Ovary (tissue), 9 donors: ENCODE measurements around the gene DOCK10. TPM values are rescaled to one million over a fixed set of nuclear protein-coding genes. Genes with fewer than 3 reads are reported as not detected.
A peak's percentile ranks its signal among the peaks of the same experiment; 100 is the strongest.

Source experiments
- DNase-seq, 5 donors: peaks; one replicate each; pipeline ENCODE4 v3.0.0-alpha.2; 2019 to 2020
- H3K27ac ChIP-seq, 2 donors: fragments of 200-600 bp; one replicate each; pipeline versions ENCODE4 v1.5.1 to v1.8.0; 2019 to 2022
- H3K27me3 ChIP-seq: fragments of 200-600 bp; one replicate; pipeline ENCODE4 v1.8.0; 2022
- H3K36me3 ChIP-seq: fragments of 200-600 bp; sonication (generic); one replicate; pipeline ENCODE4 v1.5.1; 2019
- H3K4me1 ChIP-seq: one replicate; pipeline ENCODE4 v1.8.1; 2013; ENCODE audit warnings: mild to moderate bottlenecking, moderate library complexity; ENCODE audit not compliant: insufficient read depth
- H3K4me3 ChIP-seq: fragments of 200-600 bp; sonication (generic); one replicate; pipeline ENCODE4 v1.5.1; 2017
- H3K9me3 ChIP-seq, 2 donors: fragments of 200-600 bp in 1 of 2; sonication (generic) in 1 of 2; one replicate each; pipeline versions ENCODE4 v1.5.1 to v1.8.1; 2013 to 2019; ENCODE audit warnings: mild to moderate bottlenecking in 1 of 2, moderate library complexity in 1 of 2
- EP300 ChIP-seq: sonication (generic); formaldehyde crosslinking; IDR thresholded peaks from one replicate; pipeline ENCODE4 v1.6.1; 2017; ENCODE audit warnings: antibody characterized with exemption
- POLR2A ChIP-seq: fragments of 450-650 bp; IDR thresholded peaks from one replicate; pipeline ENCODE4 v1.6.1; 2017; ENCODE audit warnings: antibody characterized with exemption, mild to moderate bottlenecking, moderate library complexity
- WGBS, 3 donors: extraction: QIAGEN DNeasy Blood & Tissue Kit in 1 of 3; methylation state at CpG; one replicate each; pipeline versions ENCODE4 v1.1.5 to v1.1.7; 2013 to 2017; 5-methylcytosine and 5-hydroxymethylcytosine counted together
- intact Hi-C, 4 donors: fragments of 100-400 bp; cut with DNase I; formaldehyde crosslinking; loops; one replicate each; pipeline versions ENCODE4 v1.11.0 to v1.15.1; 2022 to 2023
- polyA plus RNA-seq, 2 donors: library from polyadenylated mRNA; stranded (reverse); fragments of 200-250 nt in 1 of 2; fragments of 350-450 nt in 1 of 2; fragmentation: Illumina TruSeq in 1 of 2; extraction: RNeasy Lipid Tissue Mini Kit (QIAGEN cat#74804) in 1 of 2; gene quantifications; one replicate each; pipeline ENCODE4 v1.2.3, GENCODE V29; 2013 to 2014
- total RNA-seq, 7 donors: library from RNA; depleted of rRNA in 2 of 7; stranded (reverse); fragments of >200 nt in 2 of 7; fragmentation: NEBNext Ultra II Directional in 3 of 7; extraction: Animal tissue kit (Norgen Biotek cat#: 25700) in 3 of 7; gene quantifications; one replicate each; pipeline versions ENCODE4 v1.1.0 to v1.2.4, GENCODE V29; 2016 to 2023
- TF ChIP-seq, protein P1 (sequence below), 3 donors: fragments of 450-650 bp in 2 of 3; fragments of 200-600 bp in 1 of 3; IDR thresholded peaks; one replicate each; pipeline versions ENCODE4 v1.5.1 to v1.8.0; 2016 to 2022; ENCODE audit warnings: antibody characterized with exemption in 3 of 3, mild to moderate bottlenecking in 1 of 3
- donor health status: DM: no; HTN: no; CAD: no; lungs with moderate emphysema.
- donor health status: DM: no; HTN: no; CAD: no.
- donor health status: Bipolar disorder and iron deficiency.
- donor health status: DM: yes; HTN: yes; CAD: no.
- donor health status: DM: no; HTN: no; CAD: no.
- donor health status: DM: yes; HTN: yes; CAD: no.

The DOCK10 gene
- total and polyA plus RNA-seq, 9 donors: 15.3 to 42.5 (median 31.2) TPM

DNA sequence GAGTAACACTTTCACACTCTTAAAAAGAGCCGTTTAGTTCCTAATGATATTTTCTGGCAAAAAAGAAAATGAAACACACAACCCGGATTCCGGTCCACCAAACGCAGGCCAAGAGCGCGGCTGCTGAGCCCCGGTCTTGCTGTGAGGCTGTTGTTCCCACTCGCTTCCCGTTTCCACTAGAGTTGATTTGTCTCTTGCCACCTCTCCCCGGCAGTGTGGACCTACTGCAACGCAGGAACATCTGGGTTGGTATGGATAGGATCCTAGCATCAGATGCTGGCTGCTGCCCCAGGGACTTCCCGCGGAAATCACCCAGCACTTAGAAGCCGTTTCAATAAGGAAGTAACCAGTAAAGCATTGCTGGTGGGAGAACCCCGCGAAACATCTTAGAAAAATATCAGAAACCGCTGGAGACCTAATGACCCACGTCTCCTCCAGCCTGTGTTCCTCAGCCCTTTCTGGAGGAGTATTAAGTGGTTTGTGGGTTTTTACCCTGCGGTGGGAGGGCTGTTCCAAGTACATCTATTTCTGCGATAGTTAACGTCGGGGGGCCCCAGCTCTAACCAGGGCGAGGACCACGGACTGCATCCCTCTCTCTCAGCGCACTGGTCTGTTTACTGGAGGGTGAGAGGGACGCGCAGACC is 939 bp downstream of the DOCK10 start:
- DNase-seq: peak in 3 of 5 donors; percentile 21 to 57 (median 38)
- H3K27ac ChIP-seq: peak overlapping the region; percentile 73 to 92
- H3K4me3 ChIP-seq: peak overlapping the region; percentile 50
- TF ChIP-seq, protein P1, sequence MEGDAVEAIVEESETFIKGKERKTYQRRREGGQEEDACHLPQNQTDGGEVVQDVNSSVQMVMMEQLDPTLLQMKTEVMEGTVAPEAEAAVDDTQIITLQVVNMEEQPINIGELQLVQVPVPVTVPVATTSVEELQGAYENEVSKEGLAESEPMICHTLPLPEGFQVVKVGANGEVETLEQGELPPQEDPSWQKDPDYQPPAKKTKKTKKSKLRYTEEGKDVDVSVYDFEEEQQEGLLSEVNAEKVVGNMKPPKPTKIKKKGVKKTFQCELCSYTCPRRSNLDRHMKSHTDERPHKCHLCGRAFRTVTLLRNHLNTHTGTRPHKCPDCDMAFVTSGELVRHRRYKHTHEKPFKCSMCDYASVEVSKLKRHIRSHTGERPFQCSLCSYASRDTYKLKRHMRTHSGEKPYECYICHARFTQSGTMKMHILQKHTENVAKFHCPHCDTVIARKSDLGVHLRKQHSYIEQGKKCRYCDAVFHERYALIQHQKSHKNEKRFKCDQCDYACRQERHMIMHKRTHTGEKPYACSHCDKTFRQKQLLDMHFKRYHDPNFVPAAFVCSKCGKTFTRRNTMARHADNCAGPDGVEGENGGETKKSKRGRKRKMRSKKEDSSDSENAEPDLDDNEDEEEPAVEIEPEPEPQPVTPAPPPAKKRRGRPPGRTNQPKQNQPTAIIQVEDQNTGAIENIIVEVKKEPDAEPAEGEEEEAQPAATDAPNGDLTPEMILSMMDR (IDR thresholded peaks at IDR 0.05): no peak
- TF ChIP-seq EP300 (no peak), POLR2A (no peak)
- H3K9me3 ChIP-seq: no peaks in the 10 kb centered on the region
- 0 to 1% (median 0%) methylated on average over 27 of the region's 27 CpGs for WGBS, 3 donors
- no peaks in the 10 kb centered on the region for H3K27me3 ChIP-seq
- H3K36me3 ChIP-seq: no peaks in the 10 kb centered on the region
- intact Hi-C loops: no loop called here
- H3K4me1 ChIP-seq: peaks cover 19% of the 10 kb centered on the region

DNA sequence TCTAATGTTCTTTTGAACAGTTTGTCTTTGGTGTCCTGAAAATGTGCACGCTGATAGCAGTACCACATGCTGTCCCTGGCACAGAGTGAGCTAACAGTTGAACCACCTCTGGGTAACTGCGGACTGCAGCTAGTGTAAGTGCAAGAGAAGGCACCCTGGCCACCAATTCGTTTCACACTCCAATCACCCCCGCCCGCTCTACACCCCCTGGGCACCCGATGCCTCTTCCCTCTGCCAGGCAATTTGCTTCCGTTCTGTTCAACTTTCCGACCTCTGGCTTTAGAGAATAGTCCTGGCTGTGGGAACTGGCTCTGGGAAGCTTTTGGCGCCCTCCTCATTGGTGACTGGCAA is 1.4 kb downstream of the DOCK10 start:
- Histone ChIP-seq H3K27me3 (no peaks in the 10 kb centered on the region), H3K36me3 (no peaks in the 10 kb centered on the region), H3K9me3 (no peaks in the 10 kb centered on the region), H3K27ac (peak overlapping the region; percentile 73 to 92), H3K4me1 (peaks cover 19% of the 10 kb centered on the region), H3K4me3 (peak overlapping the region; percentile 50)
- intact Hi-C loops: no loop called here
- TF ChIP-seq POLR2A: no peak
- no peak for TF ChIP-seq EP300
- TF ChIP-seq, protein P1 (IDR thresholded peaks at IDR 0.05): no peak
- DNase-seq: peak in 3 of 5 donors; percentile 17 to 49 (median 28)
- 3 to 10% (median 6%) methylated on average over 9 of the region's 9 CpGs for WGBS, 3 donors

DNA sequence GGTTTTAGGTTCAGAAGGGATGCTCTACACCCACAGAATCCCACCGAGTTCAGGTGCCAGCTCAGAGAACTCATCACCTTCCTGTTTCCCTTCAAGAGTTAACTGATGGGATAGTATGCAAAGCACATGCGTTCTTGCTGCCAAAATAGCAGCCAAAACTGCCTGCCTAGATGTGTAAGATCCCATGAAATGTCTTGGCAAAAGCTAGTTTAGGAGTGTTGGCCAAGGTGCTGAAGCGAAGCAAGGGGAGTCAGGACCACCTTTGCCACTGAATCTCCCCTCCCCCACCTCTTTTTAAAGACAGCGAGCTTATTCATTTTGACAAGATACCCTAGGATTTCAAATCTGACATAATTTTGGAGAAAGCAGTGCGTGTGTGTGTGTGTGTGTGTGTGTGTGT is 2.1 kb downstream of the DOCK10 start:
- H3K4me3 ChIP-seq: no peak overlapping the region
- 27 to 42% (median 36%) methylated on average over 5 of the region's 5 CpGs for WGBS, 3 donors

DNA sequence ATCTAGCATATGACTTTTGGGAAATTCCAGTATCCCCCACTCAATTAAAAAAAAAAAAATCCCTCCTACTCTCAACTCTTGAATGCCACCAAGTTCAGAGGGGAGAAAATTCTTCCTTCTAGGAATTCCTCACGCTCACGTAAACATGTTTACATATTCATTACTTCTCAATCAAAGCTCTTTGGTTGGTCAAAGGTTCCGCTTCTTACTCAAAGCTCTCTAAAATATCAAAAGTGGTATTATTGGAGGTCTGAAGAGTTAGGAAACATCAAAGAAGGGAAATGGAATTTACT is 4.1 kb downstream of the DOCK10 start:
- H3K4me3 ChIP-seq: no peak overlapping the region
- no peaks in the 10 kb centered on the region for H3K27me3 ChIP-seq
- no peak for DNase-seq
- WGBS, 3 donors: 26 to 55% (median 51%) methylated on average over 3 of the region's 3 CpGs
- H3K27ac ChIP-seq: peak overlapping the region in 1 of 2 donors; percentile 19
- H3K36me3 ChIP-seq: no peaks in the 10 kb centered on the region
- H3K4me1 ChIP-seq: peaks cover 16% of the 10 kb centered on the region
- intact Hi-C loops: no loop called here
- TF ChIP-seq POLR2A (no peak), EP300 (no peak)
- TF ChIP-seq, protein P1 (IDR thresholded peaks at IDR 0.05): no peak
- no peaks in the 10 kb centered on the region for H3K9me3 ChIP-seq

More for the DNA sequence above, 2.1 kb downstream of the DOCK10 start:
- no peaks in the 10 kb centered on the region for H3K9me3 ChIP-seq
- H3K27me3 ChIP-seq: no peaks in the 10 kb centered on the region
- intact Hi-C loops: no loop called here
- peaks cover 19% of the 10 kb centered on the region for H3K4me1 ChIP-seq
- peak overlapping the region in 1 of 2 donors; percentile 9 for H3K27ac ChIP-seq
- TF ChIP-seq POLR2A (no peak), EP300 (no peak)
- TF ChIP-seq, protein P1 (IDR thresholded peaks at IDR 0.05): no peak
- no peaks in the 10 kb centered on the region for H3K36me3 ChIP-seq
- no peak for DNase-seq
